Muscle layer of colon (tissue), 2 donors: Measurements from ENCODE around the gene GXYLT1.

ENCODE experiments used
- H3K27ac ChIP-seq: one replicate; pipeline ENCODE4 v1.7.0; 2013; ENCODE audit warnings: low read depth, mild to moderate bottlenecking, low read length, moderate library complexity
- H3K27me3 ChIP-seq, 2 donors: one replicate each; pipeline ENCODE4 v1.7.0; 2013; ENCODE audit warnings: low read length in 2 of 2, mild to moderate bottlenecking in 2 of 2; ENCODE audit not compliant: insufficient read depth in 2 of 2, control insufficient read depth in 1 of 2
- H3K36me3 ChIP-seq: one replicate; pipeline ENCODE4 v1.7.0; 2013; ENCODE audit warnings: mild to moderate bottlenecking, low read length; ENCODE audit not compliant: insufficient read depth
- H3K4me1 ChIP-seq: one replicate; pipeline ENCODE4 v1.7.0; 2013; ENCODE audit warnings: mild to moderate bottlenecking, low read length; ENCODE audit not compliant: insufficient read depth
- H3K4me3 ChIP-seq, 2 donors: one replicate each; pipeline ENCODE4 v1.7.0; 2013; ENCODE audit warnings: low read length in 2 of 2, low read depth in 1 of 2, mild to moderate bottlenecking in 1 of 2, moderate library complexity in 1 of 2
- H3K9ac ChIP-seq: one replicate; pipeline ENCODE4 v1.7.0; 2013; ENCODE audit warnings: low read length
- H3K9me3 ChIP-seq: one replicate; pipeline ENCODE4 v1.7.0; 2013; ENCODE audit warnings: mild to moderate bottlenecking, low read length
- donor health status: abdominal sarcoma.
- donor health status: Adenocarcinoma of cecum.

The GXYLT1 gene

DNA sequence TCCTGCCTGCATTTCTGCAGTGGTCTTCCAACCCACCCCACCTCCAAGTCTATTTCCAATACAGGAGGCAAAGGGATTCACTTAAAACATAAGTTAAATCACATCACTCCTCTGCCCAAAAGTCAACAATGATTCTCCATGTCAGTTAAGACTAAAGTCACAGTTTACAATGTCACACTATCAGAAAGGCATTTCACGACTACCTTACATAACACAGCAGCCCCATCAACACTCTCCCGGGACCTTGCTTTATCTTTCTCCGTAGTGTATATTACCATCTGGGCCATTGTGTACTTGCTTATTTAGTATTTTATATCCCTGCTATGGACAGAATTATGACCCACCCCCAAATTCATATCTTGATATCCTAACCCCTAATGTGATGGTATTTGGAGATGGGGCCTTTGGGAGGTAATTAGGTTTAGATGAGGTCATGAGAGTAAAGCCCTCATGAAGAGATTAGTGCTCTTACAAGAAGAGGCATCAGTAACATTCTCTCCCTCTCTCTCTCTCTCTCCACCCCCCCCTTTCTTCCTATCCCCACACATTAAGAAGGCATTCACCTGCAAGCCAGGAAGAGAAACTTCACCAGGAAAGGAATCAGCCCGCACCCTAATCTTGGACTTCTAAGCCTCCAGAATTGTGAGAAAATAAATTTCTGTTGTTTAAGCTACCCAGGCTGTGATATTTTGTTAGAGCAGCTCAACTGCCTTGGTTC is 112.7 kb downstream of the GXYLT1 start:
- Histone ChIP-seq H3K36me3 (no peaks in the 10 kb centered on the region), H3K27me3 (no peaks in the 10 kb centered on the region), H3K9me3 (no peaks in the 10 kb centered on the region), H3K4me3 (no peak overlapping the region), H3K9ac (no peak overlapping the region), H3K4me1 (no peaks in the 10 kb centered on the region), H3K27ac (no peak overlapping the region)
